ENCODE data around the gene PIGZ.

Gene PIGZ, protein sequence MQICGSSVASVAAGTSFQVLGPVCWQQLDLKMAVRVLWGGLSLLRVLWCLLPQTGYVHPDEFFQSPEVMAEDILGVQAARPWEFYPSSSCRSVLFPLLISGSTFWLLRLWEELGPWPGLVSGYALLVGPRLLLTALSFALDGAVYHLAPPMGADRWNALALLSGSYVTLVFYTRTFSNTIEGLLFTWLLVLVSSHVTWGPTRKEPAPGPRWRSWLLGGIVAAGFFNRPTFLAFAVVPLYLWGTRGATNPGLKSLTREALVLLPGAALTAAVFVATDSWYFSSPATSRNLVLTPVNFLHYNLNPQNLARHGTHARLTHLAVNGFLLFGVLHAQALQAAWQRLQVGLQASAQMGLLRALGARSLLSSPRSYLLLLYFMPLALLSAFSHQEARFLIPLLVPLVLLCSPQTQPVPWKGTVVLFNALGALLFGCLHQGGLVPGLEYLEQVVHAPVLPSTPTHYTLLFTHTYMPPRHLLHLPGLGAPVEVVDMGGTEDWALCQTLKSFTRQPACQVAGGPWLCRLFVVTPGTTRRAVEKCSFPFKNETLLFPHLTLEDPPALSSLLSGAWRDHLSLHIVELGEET

DNA sequence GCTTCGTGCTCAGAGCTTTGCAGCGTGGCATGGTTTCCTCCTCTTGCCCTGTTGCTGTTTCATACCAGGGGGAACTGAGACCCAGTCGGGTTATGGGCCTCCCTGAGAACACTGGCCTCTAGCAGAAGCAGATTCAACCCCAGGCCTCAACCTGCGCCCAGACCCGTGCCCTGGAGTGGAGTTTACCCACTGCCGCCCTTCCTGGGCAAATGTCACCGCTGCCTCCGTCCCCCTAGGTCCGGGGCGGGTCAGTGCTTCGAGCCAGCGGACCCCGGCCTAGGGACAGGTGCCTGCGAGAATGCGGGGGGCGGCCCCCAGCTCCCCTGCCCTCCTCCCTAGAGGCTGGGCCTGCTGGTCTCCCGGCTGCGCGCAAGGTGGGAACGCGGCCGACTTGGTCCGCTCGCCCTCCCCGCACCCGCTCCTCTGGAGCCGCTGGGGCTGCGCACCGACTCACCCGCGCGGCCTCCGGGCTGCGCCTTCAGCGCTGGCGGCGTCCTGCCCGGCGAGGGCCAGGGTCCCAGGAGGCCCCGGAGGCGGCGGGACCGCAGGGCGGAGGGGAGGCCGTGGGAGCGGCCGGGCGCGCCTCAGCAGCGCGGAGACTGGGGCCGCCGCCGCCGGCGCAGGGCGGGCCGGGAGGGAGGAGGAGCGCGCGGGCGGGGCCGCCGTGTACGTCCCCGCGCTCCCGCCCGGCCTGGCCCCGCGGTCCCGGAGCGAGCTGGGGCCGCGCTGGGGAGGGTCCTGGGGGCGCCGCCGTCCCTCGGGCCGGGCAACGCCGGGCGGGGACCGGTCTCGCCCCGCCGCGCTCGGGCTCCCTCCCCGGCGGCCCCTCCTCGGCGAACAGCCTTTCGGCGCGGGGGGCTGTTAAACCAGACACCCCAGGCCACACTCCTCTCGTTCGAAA, at the start of gene PIGZ:
Gene PIGZ (minus strand): TSS at position 601 of the 901 bp plus-strand sequence. CDS start 16,802 bp downstream, outside the sequence.
- Histone ChIP-seq H3K36me3 (ENCODE audit: control insufficient read depth in 1 of 2, insufficient read depth in 2 of 2, low read length in 2 of 2) (peaks cover 0 to 5% of the 10 kb centered on the region in 2 donors), H3K4me1 (ENCODE audit: control insufficient read depth in 1 of 2, insufficient read depth in 2 of 2, low read length in 2 of 2) (peaks cover 6 to 8% of the 10 kb centered on the region in 2 donors), H3K27ac (ENCODE audit: low read depth, low read length) (no peak within 1 kb of the TSS), H3K4me3 (ENCODE audit: low read depth in 1 of 2, low read length in 2 of 2) (peak within 1 kb of the TSS; percentile 72 to 75), H3K9ac (ENCODE audit: low read depth in 1 of 2, low read length in 2 of 2) (peak within 1 kb of the TSS; percentile 61 to 72), H3K27me3 (ENCODE audit: control insufficient read depth in 1 of 2, insufficient read depth in 2 of 2, low read length in 2 of 2) (peaks cover 0 to 7% of the 10 kb centered on the region in 2 donors), H3K9me3 (ENCODE audit: control insufficient read depth in 1 of 2, low read length in 2 of 2) (no peaks in the 10 kb centered on the region)

DNA sequence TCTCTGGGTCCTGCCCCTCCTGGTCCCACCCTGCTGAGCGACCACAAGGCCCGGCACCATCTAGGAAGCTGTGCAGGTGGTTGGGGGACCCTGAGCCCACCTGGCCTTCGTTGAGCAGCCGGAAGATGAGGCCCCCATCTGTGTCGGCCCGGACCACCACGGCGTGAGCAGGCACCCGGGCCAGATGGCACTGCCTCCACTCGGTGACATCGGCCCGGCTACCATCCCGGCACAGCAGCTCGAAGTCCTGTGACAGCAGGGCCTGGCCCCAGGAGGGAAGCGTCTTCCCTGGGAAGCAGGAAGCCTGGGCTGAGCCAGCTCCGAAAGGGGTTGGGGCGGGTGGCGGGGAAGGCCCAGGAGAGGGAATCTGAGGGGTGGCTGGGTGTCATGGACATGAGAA, 48.4 kb upstream of the PIGZ start:
- Histone ChIP-seq H3K9ac (ENCODE audit: low read depth in 1 of 2, low read length in 2 of 2) (no peak overlapping the region), H3K27me3 (ENCODE audit: control insufficient read depth in 1 of 2, insufficient read depth in 2 of 2, low read length in 2 of 2) (no peaks in the 10 kb centered on the region), H3K27ac (ENCODE audit: low read depth, low read length) (no peak overlapping the region), H3K9me3 (ENCODE audit: control insufficient read depth in 1 of 2, low read length in 2 of 2) (no peaks in the 10 kb centered on the region), H3K36me3 (ENCODE audit: control insufficient read depth in 1 of 2, insufficient read depth in 2 of 2, low read length in 2 of 2) (no peaks in the 10 kb centered on the region), H3K4me1 (ENCODE audit: control insufficient read depth in 1 of 2, insufficient read depth in 2 of 2, low read length in 2 of 2) (no peaks in the 10 kb centered on the region), H3K4me3 (ENCODE audit: low read depth in 1 of 2, low read length in 2 of 2) (no peak overlapping the region)

- Histone ChIP-seq H3K36me3 (ENCODE audit: control insufficient read depth in 1 of 2, insufficient read depth in 2 of 2, low read length in 2 of 2) (no peaks in the 10 kb centered on the region), H3K4me3 (ENCODE audit: low read depth in 1 of 2, low read length in 2 of 2) (no peak overlapping the region), H3K4me1 (ENCODE audit: control insufficient read depth in 1 of 2, insufficient read depth in 2 of 2, low read length in 2 of 2) (no peaks in the 10 kb centered on the region), H3K9ac (ENCODE audit: low read depth in 1 of 2, low read length in 2 of 2) (no peak overlapping the region), H3K27ac (ENCODE audit: low read depth, low read length) (no peak overlapping the region), H3K27me3 (ENCODE audit: control insufficient read depth in 1 of 2, insufficient read depth in 2 of 2, low read length in 2 of 2) (no peaks in the 10 kb centered on the region), H3K9me3 (ENCODE audit: control insufficient read depth in 1 of 2, low read length in 2 of 2) (no peaks in the 10 kb centered on the region)
Observed at GRCh38 chr3:197015790-197016736, 47.4 kb upstream of the PIGZ start.

GRCh38 chr3:197014942-197015575, 46.4 kb upstream of the PIGZ start:
- Histone ChIP-seq H3K4me3 (ENCODE audit: low read depth in 1 of 2, low read length in 2 of 2) (no peak overlapping the region), H3K36me3 (ENCODE audit: control insufficient read depth in 1 of 2, insufficient read depth in 2 of 2, low read length in 2 of 2) (no peaks in the 10 kb centered on the region)

GRCh38 chr3:197014024-197014423, 45.4 kb upstream of the PIGZ start:
- Histone ChIP-seq H3K27ac (ENCODE audit: low read depth, low read length) (no peak overlapping the region), H3K27me3 (ENCODE audit: control insufficient read depth in 1 of 2, insufficient read depth in 2 of 2, low read length in 2 of 2) (no peaks in the 10 kb centered on the region), H3K9ac (ENCODE audit: low read depth in 1 of 2, low read length in 2 of 2) (no peak overlapping the region), H3K4me1 (ENCODE audit: control insufficient read depth in 1 of 2, insufficient read depth in 2 of 2, low read length in 2 of 2) (no peaks in the 10 kb centered on the region), H3K36me3 (ENCODE audit: control insufficient read depth in 1 of 2, insufficient read depth in 2 of 2, low read length in 2 of 2) (no peaks in the 10 kb centered on the region), H3K4me3 (ENCODE audit: low read depth in 1 of 2, low read length in 2 of 2) (no peak overlapping the region), H3K9me3 (ENCODE audit: control insufficient read depth in 1 of 2, low read length in 2 of 2) (no peaks in the 10 kb centered on the region)

More at GRCh38 chr3:197014942-197015575, 46.4 kb upstream of the PIGZ start:
- no peak overlapping the region for H3K27ac ChIP-seq (ENCODE audit: low read depth, low read length)
- H3K27me3 ChIP-seq (ENCODE audit: control insufficient read depth in 1 of 2, insufficient read depth in 2 of 2, low read length in 2 of 2): no peaks in the 10 kb centered on the region
- H3K9me3 ChIP-seq (ENCODE audit: control insufficient read depth in 1 of 2, low read length in 2 of 2): no peaks in the 10 kb centered on the region
- no peaks in the 10 kb centered on the region for H3K4me1 ChIP-seq (ENCODE audit: control insufficient read depth in 1 of 2, insufficient read depth in 2 of 2, low read length in 2 of 2)
- no peak overlapping the region for H3K9ac ChIP-seq (ENCODE audit: low read depth in 1 of 2, low read length in 2 of 2)

DNA sequence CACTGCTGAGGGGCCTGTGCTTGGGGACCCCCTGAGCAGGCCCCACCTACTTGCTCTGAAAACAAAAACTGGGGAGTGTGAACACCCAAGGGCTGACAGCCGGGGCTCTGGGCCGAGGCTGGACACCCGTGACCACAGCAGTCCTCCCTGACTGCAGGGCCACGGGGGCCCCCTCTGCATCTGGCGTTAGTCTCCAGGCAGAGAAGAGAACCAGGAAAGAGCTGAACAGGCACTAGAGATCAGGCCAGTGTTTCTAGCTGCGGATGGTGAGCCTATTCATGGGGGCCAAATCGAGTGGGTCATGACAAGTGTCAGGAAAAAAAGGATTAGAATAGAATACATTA, 43.9 kb upstream of the PIGZ start:
- no peak overlapping the region for H3K9ac ChIP-seq (ENCODE audit: low read depth in 1 of 2, low read length in 2 of 2)
- H3K9me3 ChIP-seq (ENCODE audit: control insufficient read depth in 1 of 2, low read length in 2 of 2): no peaks in the 10 kb centered on the region
- H3K4me3 ChIP-seq (ENCODE audit: low read depth in 1 of 2, low read length in 2 of 2): no peak overlapping the region
- peaks cover under 1 to 2% of the 10 kb centered on the region in 2 donors for H3K4me1 ChIP-seq (ENCODE audit: control insufficient read depth in 1 of 2, insufficient read depth in 2 of 2, low read length in 2 of 2)
- no peak overlapping the region for H3K27ac ChIP-seq (ENCODE audit: low read depth, low read length)
- H3K36me3 ChIP-seq (ENCODE audit: control insufficient read depth in 1 of 2, insufficient read depth in 2 of 2, low read length in 2 of 2): no peaks in the 10 kb centered on the region
- H3K27me3 ChIP-seq (ENCODE audit: control insufficient read depth in 1 of 2, insufficient read depth in 2 of 2, low read length in 2 of 2): no peaks in the 10 kb centered on the region

DNA sequence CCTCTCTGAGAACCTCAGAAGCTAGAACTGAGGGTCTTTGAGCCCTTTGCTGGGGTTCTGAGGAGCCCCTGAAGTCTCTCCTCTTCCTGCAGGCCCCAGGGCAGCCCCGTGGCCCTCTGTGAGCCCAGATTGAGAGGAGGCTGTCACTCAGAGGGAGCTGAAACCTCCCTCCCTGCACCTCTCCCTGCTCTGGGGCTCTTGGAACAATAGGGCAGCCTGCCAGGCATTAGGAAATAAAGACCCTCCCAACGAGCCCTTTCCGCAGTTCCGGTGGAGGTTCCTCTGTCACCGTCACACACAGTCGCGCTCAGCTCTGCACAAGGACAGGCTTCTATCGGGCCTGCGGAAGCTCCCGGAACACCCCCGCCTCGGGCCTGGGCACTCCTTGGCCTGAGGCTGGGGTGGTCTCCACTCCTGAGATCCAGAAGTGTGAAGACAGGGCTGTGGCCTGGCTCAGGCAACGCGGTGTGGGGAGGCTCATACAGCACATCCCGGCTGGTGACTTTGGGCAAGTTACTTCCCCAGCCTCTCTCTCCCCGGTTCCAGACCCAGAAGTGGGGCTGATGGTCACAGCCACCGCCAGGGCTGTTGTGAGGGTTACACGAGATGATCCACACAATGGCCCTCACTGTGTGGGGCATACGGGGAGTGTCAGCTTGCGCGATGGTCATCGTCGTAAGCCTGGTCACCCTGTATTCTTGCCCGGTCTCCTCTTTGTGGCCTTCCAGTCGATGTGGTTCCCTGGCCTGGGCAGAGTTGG, 43.3 kb upstream of the PIGZ start:
- Histone ChIP-seq H3K36me3 (ENCODE audit: control insufficient read depth in 1 of 2, insufficient read depth in 2 of 2, low read length in 2 of 2) (no peaks in the 10 kb centered on the region), H3K27me3 (ENCODE audit: control insufficient read depth in 1 of 2, insufficient read depth in 2 of 2, low read length in 2 of 2) (no peaks in the 10 kb centered on the region), H3K4me3 (ENCODE audit: low read depth in 1 of 2, low read length in 2 of 2) (no peak overlapping the region), H3K4me1 (ENCODE audit: control insufficient read depth in 1 of 2, insufficient read depth in 2 of 2, low read length in 2 of 2) (peaks cover 6% of the 10 kb centered on the region in 2 donors), H3K27ac (ENCODE audit: low read depth, low read length) (no peak overlapping the region), H3K9me3 (ENCODE audit: control insufficient read depth in 1 of 2, low read length in 2 of 2) (no peaks in the 10 kb centered on the region), H3K9ac (ENCODE audit: low read depth in 1 of 2, low read length in 2 of 2) (no peak overlapping the region)

DNA sequence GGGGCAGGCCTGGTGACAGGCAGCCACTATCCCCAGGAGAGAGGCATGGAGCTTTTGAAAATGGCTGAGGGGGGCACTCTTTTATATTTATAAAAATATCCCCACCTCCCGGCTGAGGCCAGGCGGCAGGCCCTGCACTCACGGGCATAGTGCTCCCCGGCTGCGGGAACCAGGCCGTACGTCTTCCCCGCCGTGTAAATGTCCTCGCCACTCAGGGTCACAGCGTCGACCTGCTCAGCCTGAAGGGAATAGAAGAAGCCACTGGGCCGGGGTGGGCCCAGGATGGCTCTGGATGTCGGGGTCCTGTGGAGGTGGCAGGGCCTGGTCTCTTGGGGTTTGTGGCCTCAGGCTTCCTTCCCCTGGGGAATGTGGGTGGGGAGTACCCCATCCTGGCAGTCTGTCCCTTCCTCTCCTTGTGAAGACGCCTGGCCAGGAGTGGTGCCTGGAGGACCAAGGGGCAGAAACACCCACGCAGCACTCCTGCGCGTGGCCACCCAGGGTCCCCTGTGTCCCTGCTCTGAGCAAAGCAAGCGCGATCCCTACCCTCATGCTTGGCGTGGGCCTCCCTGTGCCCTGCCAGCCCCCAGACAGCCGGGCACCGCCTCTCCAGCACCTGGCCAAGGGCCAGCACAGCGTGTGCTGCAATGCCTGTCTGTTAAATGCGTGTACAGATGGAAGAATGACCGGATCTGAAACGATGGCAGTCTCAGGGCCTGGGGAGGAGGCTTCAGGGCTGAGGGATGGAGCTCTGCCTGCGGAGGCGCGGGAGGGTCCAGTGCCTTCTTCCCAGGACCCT, 42.1 kb upstream of the PIGZ start:
- H3K4me1 ChIP-seq (ENCODE audit: control insufficient read depth in 1 of 2, insufficient read depth in 2 of 2, low read length in 2 of 2): peaks cover 6 to 8% of the 10 kb centered on the region in 2 donors
- no peak overlapping the region for H3K9ac ChIP-seq (ENCODE audit: low read depth in 1 of 2, low read length in 2 of 2)
- H3K4me3 ChIP-seq (ENCODE audit: low read depth in 1 of 2, low read length in 2 of 2): no peak overlapping the region

More for the DNA sequence above, 42.1 kb upstream of the PIGZ start:
- no peaks in the 10 kb centered on the region for H3K9me3 ChIP-seq (ENCODE audit: control insufficient read depth in 1 of 2, low read length in 2 of 2)
- H3K27ac ChIP-seq (ENCODE audit: low read depth, low read length): no peak overlapping the region
- no peaks in the 10 kb centered on the region for H3K36me3 ChIP-seq (ENCODE audit: control insufficient read depth in 1 of 2, insufficient read depth in 2 of 2, low read length in 2 of 2)
- no peaks in the 10 kb centered on the region for H3K27me3 ChIP-seq (ENCODE audit: control insufficient read depth in 1 of 2, insufficient read depth in 2 of 2, low read length in 2 of 2)

Data from duodenal mucosa (tissue), 2 donors.